ENCODE results near the gene ANGEL1.

Gene ANGEL1, protein sequence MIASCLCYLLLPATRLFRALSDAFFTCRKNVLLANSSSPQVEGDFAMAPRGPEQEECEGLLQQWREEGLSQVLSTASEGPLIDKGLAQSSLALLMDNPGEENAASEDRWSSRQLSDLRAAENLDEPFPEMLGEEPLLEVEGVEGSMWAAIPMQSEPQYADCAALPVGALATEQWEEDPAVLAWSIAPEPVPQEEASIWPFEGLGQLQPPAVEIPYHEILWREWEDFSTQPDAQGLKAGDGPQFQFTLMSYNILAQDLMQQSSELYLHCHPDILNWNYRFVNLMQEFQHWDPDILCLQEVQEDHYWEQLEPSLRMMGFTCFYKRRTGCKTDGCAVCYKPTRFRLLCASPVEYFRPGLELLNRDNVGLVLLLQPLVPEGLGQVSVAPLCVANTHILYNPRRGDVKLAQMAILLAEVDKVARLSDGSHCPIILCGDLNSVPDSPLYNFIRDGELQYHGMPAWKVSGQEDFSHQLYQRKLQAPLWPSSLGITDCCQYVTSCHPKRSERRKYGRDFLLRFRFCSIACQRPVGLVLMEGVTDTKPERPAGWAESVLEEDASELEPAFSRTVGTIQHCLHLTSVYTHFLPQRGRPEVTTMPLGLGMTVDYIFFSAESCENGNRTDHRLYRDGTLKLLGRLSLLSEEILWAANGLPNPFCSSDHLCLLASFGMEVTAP

DNA sequence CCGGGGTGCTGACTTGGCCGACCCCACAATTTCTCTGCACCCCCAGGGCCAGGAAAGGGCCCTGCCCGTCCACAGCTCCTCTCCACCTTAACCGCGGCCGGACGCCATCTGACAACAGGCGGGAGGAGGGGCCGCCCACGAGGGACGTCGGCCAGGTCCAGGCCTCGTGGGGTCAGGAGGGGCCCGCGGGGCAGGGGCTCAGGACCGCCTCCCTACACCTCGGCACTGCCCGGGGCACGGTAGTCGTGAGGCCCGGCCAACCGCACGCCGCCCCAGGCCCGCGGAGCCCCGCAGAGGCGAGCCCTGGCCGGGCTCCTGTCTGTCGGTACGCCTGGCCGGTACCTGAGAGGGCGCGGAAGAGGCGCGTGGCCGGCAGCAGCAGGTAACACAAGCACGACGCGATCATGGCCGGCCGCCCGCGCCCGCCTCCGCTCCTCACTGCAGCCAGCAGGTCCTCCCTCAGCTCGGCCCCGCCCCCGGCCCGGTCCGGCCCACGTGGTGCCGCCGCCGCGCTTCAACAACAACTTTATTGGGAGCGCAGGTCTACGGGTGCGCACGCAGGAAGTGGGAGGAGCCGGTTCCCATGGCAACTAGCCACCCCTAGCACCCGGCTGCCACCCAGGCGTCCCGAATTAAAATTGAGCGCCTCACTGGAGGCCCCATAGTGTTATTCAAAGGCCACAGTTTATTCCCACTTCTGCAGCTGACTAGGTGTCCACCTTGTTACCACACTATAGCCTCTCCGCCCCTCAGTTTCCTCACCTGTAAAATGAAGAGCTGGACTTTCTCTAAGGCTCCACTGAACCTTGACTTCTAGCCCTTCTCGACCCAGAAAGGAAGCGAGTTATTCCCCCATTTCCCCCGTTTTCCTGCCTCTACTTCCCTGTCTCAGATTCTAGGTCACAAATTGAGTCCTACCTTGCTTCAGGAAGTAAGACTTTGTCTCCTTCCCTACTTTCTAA is at the start of gene ANGEL1:
ANGEL1 (minus strand) TSS at position 461 of the 962 bp plus-strand sequence; CDS start at position 406, 55 bp downstream.
- Histone ChIP-seq H3K27me3 (ENCODE audit: control insufficient read depth, insufficient read depth, low read length) (no peaks in the 10 kb centered on the region), H3K9ac (ENCODE audit: low read length) (peak within 1 kb of the TSS; percentile 82), H3K4me3 (ENCODE audit: low read length) (peak within 1 kb of the TSS; percentile 6), H3K36me3 (ENCODE audit: control insufficient read depth, insufficient read depth, low read length) (no peaks in the 10 kb centered on the region), H3K4me1 (ENCODE audit: control insufficient read depth, insufficient read depth, low read length) (peaks cover 9% of the 10 kb centered on the region), H3K9me3 (ENCODE audit: control insufficient read depth, low read length) (no peaks in the 10 kb centered on the region)

DNA sequence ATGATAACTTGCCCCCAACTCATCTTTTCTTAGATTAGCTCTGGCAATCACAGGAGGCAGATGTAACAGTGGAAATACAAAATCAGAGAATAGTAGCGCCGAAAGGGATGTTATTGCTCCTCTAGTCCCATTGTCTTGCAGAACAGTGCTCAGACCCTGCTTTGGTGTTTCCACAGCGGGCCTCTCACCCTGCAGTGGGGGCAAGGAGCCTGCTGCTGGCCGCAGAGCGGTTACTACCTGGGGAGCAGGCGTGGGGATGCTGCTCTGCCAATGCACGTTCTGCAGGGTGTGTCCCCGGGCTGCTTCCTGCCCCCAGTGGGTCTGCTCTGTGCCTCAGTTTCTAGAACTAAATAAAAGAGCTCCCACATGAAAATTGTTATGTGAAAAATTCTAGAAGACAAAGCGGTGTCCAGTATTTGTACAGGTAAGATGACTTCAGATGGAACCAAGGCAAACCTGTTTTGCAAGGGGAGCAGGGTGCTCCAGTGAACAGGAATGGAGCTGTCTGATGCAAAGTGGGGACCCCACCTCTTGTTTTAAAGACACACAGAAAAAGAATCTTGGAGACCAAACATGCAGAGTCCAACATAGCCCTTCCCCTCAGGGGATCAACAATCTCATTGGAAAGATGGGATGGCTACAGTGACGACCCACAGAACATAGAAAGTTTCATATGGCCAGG is 49.0 kb upstream of the ANGEL1 start:
- no peak overlapping the region for H3K4me3 ChIP-seq (ENCODE audit: low read length)
- no peaks in the 10 kb centered on the region for H3K36me3 ChIP-seq (ENCODE audit: control insufficient read depth, insufficient read depth, low read length)
- H3K4me1 ChIP-seq (ENCODE audit: control insufficient read depth, insufficient read depth, low read length): no peaks in the 10 kb centered on the region
- H3K9me3 ChIP-seq (ENCODE audit: control insufficient read depth, low read length): no peaks in the 10 kb centered on the region
- H3K9ac ChIP-seq (ENCODE audit: low read length): no peak overlapping the region
- no peaks in the 10 kb centered on the region for H3K27me3 ChIP-seq (ENCODE audit: control insufficient read depth, insufficient read depth, low read length)

DNA sequence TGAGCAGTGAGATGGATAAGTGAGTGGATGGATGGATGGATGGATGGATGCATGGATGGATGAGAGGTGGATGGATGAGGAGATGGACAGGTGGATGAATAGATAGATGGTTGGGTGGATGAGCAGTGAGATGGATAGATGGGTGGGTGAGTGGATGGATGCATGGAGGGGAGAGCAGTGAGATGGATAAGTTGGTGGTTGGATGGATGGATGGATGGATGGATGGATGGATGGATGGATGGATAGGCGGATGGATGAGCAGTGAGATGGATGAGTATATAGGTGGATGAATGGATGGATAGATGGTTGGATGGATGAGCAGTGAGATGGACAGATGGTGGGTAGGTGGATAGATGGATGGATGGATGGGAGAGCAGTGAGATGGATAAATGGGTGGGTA is 44.1 kb upstream of the ANGEL1 start:
- no peaks in the 10 kb centered on the region for H3K36me3 ChIP-seq (ENCODE audit: control insufficient read depth, insufficient read depth, low read length)
- no peaks in the 10 kb centered on the region for H3K9me3 ChIP-seq (ENCODE audit: control insufficient read depth, low read length)
- no peak overlapping the region for H3K4me3 ChIP-seq (ENCODE audit: low read length)
- H3K4me1 ChIP-seq (ENCODE audit: control insufficient read depth, insufficient read depth, low read length): no peaks in the 10 kb centered on the region
- peaks cover 3% of the 10 kb centered on the region for H3K27me3 ChIP-seq (ENCODE audit: control insufficient read depth, insufficient read depth, low read length)
- H3K9ac ChIP-seq (ENCODE audit: low read length): no peak overlapping the region

DNA sequence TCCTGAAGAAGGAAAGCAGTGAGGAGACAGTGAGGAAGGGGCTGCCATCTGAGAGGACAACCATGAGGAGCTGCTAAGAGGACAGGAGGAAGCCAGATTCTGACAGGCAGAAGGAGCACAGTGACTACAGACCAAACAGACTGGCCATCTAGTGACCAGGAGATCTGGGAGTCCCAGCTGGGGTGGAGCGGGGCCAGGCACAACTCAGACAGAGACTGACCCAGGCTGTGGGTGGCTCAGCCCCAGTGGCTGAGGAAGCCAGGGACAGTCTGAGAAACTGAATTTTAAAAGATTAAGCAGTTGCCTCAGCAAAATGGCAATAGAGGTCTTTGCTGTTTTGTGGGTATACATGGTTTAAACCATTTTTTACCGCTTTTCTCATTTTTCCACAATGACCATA is 42.4 kb upstream of the ANGEL1 start:
- Histone ChIP-seq H3K9me3 (ENCODE audit: control insufficient read depth, low read length) (no peaks in the 10 kb centered on the region), H3K9ac (ENCODE audit: low read length) (no peak overlapping the region), H3K27me3 (ENCODE audit: control insufficient read depth, insufficient read depth, low read length) (peaks cover 3% of the 10 kb centered on the region), H3K4me3 (ENCODE audit: low read length) (no peak overlapping the region), H3K36me3 (ENCODE audit: control insufficient read depth, insufficient read depth, low read length) (no peaks in the 10 kb centered on the region), H3K4me1 (ENCODE audit: control insufficient read depth, insufficient read depth, low read length) (no peaks in the 10 kb centered on the region)

DNA sequence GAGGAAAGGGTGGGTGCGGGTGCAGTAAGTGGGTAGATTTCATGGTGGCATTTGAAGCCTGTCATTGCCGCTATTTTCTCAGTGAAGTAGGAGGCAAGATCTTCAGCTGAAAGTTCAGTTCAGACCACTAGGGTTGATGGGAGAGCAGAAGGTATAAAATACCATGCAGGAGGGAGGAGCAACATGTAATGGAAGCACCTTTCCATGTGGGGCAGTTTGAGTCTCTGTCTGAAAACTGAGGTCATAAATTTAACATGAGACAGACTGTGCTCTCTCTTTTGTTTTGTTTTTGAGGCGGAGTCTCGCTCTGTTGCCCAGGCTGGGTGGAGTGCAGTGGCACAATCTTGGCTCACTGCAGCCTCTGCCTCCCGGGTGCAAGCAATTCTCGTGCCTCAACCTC is 36.2 kb upstream of the ANGEL1 start:
- Histone ChIP-seq H3K4me3 (ENCODE audit: low read length) (no peak overlapping the region), H3K9ac (ENCODE audit: low read length) (no peak overlapping the region), H3K4me1 (ENCODE audit: control insufficient read depth, insufficient read depth, low read length) (peaks cover 8% of the 10 kb centered on the region), H3K36me3 (ENCODE audit: control insufficient read depth, insufficient read depth, low read length) (no peaks in the 10 kb centered on the region), H3K27me3 (ENCODE audit: control insufficient read depth, insufficient read depth, low read length) (no peaks in the 10 kb centered on the region), H3K9me3 (ENCODE audit: control insufficient read depth, low read length) (no peaks in the 10 kb centered on the region)

DNA sequence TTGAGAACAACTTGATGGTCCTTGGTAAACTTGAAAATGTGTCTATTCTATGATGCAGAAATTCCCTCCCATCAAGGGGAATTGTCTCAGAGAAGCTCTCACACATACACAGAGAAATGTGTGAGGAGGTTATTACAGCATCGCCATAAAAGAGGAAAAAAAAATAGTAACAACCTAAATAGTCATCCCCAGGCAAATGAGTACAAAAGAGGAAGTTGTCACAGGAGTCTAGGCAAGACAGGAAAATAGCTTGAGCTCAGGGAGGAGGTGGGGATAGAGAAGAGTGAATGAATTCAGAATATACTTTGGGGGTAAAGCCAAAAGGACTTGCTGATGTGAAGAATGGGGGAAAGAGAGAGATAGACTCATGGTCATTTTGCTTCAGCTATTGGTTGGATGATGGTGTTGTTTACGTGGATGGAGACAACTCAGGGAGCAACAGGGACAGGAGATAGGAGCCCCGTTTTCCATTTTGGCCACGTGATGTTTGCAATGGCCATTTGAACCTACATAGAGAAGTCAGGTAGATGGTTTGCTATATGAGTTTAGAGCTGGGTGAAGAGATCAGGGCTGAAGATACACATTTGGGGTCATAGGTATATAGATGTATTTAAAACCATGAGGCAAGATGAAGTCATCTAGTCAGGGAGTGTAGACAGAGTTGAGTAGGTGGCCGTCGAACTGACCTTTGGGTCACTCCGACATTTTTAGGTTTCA is 33.8 kb upstream of the ANGEL1 start:
- H3K4me3 ChIP-seq (ENCODE audit: low read length): no peak overlapping the region
- H3K9ac ChIP-seq (ENCODE audit: low read length): no peak overlapping the region
- H3K4me1 ChIP-seq (ENCODE audit: control insufficient read depth, insufficient read depth, low read length): peaks cover 8% of the 10 kb centered on the region
- no peaks in the 10 kb centered on the region for H3K9me3 ChIP-seq (ENCODE audit: control insufficient read depth, low read length)
- no peaks in the 10 kb centered on the region for H3K36me3 ChIP-seq (ENCODE audit: control insufficient read depth, insufficient read depth, low read length)
- no peaks in the 10 kb centered on the region for H3K27me3 ChIP-seq (ENCODE audit: control insufficient read depth, insufficient read depth, low read length)

DNA sequence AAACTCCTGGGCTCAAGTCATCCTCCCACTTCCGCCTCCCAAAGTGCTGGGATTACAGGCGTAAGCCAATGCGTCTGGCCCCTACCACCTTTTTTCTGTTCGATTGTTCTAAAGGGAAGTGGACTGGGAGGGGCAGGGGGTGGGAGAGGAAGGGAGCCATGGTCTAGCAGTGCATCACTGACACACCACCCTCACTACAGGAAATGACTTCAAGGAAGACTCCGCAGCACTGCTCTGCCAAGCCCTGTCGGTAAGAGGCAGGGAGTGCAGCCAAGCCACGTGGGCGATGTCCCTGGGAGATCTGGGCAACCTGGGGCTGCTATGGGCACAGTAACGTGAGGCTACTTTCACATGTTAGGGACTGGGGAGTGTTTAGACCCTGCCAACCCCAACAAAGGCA is 31.5 kb upstream of the ANGEL1 start:
- no peaks in the 10 kb centered on the region for H3K9me3 ChIP-seq (ENCODE audit: control insufficient read depth, low read length)
- H3K36me3 ChIP-seq (ENCODE audit: control insufficient read depth, insufficient read depth, low read length): no peaks in the 10 kb centered on the region
- H3K4me3 ChIP-seq (ENCODE audit: low read length): no peak overlapping the region
- H3K9ac ChIP-seq (ENCODE audit: low read length): no peak overlapping the region
- peaks cover 8% of the 10 kb centered on the region for H3K4me1 ChIP-seq (ENCODE audit: control insufficient read depth, insufficient read depth, low read length)
- H3K27me3 ChIP-seq (ENCODE audit: control insufficient read depth, insufficient read depth, low read length): no peaks in the 10 kb centered on the region

DNA sequence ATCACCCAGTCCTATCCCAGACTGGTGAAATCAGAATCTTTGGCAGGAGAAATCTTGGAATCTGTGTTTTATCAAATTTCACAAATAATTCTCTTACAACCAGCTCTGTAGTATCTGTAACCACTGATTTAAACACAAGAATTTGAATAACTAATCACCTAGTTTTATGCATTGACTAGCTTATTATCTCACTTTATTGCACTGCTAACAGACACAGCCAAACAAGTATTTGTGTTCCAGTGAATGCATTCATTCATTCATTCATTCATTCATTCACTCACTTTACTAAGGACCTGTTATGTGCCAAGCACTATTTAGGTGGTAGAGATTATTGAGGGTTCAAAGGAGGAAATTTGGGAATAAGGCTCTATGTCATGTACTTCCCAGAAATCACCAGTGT is 29.7 kb upstream of the ANGEL1 start:
- Histone ChIP-seq H3K9me3 (ENCODE audit: control insufficient read depth, low read length) (no peaks in the 10 kb centered on the region), H3K36me3 (ENCODE audit: control insufficient read depth, insufficient read depth, low read length) (no peaks in the 10 kb centered on the region), H3K9ac (ENCODE audit: low read length) (no peak overlapping the region), H3K27me3 (ENCODE audit: control insufficient read depth, insufficient read depth, low read length) (no peaks in the 10 kb centered on the region), H3K4me3 (ENCODE audit: low read length) (no peak overlapping the region), H3K4me1 (ENCODE audit: control insufficient read depth, insufficient read depth, low read length) (peaks cover 5% of the 10 kb centered on the region)

DNA sequence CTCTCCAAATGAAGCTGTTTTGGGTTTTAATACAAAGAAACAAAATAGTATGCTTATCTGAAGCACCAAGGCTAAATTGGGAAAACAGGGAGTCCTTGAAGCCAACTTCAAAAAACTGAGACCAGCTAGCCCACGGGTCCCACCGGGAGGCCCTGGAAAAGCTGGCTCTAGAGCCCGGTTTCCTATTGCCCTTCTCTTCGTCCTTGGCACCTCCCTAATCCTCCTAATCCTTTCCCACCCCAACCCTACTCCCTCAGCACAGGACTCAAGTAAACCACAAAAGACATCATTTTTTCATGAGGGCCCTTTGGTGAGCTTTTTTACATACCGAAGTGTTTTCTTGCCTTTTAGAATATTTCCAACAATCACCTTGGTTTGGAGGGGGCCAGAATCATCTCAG is 24.8 kb upstream of the ANGEL1 start:
- no peaks in the 10 kb centered on the region for H3K27me3 ChIP-seq (ENCODE audit: control insufficient read depth, insufficient read depth, low read length)
- H3K4me3 ChIP-seq (ENCODE audit: low read length): no peak overlapping the region
- H3K9me3 ChIP-seq (ENCODE audit: control insufficient read depth, low read length): no peaks in the 10 kb centered on the region
- H3K4me1 ChIP-seq (ENCODE audit: control insufficient read depth, insufficient read depth, low read length): peaks cover 22% of the 10 kb centered on the region
- no peaks in the 10 kb centered on the region for H3K36me3 ChIP-seq (ENCODE audit: control insufficient read depth, insufficient read depth, low read length)
- H3K9ac ChIP-seq (ENCODE audit: low read length): no peak overlapping the region

DNA sequence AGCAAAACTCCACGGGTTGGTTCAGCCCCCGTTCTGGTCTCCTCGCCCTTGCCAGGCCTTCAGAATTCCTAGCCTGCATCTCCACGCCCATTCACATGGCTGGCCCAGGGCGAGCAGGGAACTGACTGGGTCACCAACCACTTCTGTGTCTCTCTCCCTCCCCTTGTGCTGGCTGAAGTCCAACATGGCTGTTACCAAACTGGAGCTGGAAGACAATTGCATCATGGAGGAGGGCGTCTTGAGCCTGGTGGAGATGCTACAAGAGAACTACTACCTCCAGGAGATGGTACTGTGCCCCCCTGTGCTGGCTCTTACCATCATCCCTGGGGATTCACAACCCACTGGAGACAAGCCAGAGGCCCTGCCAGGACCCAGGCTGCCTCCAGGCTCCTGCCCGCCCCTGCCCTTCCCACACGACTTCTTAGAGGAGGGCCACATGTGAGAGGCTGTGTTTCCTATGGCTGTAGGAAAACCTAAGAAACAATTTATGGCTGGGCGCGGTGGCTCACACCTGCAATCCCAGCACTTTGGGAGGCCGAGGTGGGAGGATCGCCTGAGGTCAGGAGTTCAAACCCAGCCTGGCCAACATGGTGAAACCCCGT is 23.4 kb upstream of the ANGEL1 start:
- no peak overlapping the region for H3K4me3 ChIP-seq (ENCODE audit: low read length)
- H3K9me3 ChIP-seq (ENCODE audit: control insufficient read depth, low read length): no peaks in the 10 kb centered on the region
- no peaks in the 10 kb centered on the region for H3K36me3 ChIP-seq (ENCODE audit: control insufficient read depth, insufficient read depth, low read length)
- peaks cover 23% of the 10 kb centered on the region for H3K4me1 ChIP-seq (ENCODE audit: control insufficient read depth, insufficient read depth, low read length)
- no peak overlapping the region for H3K9ac ChIP-seq (ENCODE audit: low read length)
- H3K27me3 ChIP-seq (ENCODE audit: control insufficient read depth, insufficient read depth, low read length): no peaks in the 10 kb centered on the region

DNA sequence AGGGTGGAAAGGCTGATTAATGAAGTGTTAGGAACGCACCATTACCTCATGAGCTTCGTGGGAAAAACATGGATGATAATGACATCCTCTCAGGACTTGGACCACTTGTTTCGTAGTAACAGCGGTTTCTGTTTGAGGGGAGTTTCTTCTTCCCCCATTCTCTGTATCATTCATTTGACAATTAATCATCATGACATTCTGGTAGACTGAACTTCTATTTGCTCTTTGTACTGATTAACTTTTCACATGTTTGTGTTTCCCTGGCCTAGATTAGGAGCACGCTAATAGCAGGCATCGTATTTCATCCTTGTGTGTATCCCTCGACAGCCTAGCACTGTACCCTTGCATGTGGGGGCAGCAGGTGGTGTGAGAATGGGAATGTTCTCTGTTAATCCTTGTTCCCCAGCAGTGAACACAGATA is 21.6 kb upstream of the ANGEL1 start:
- no peaks in the 10 kb centered on the region for H3K9me3 ChIP-seq (ENCODE audit: control insufficient read depth, low read length)
- H3K27me3 ChIP-seq (ENCODE audit: control insufficient read depth, insufficient read depth, low read length): no peaks in the 10 kb centered on the region
- no peak overlapping the region for H3K9ac ChIP-seq (ENCODE audit: low read length)
- H3K36me3 ChIP-seq (ENCODE audit: control insufficient read depth, insufficient read depth, low read length): no peaks in the 10 kb centered on the region
- peaks cover 41% of the 10 kb centered on the region for H3K4me1 ChIP-seq (ENCODE audit: control insufficient read depth, insufficient read depth, low read length)
- no peak overlapping the region for H3K4me3 ChIP-seq (ENCODE audit: low read length)
